T-helper 1 cell (primary cell): ENCODE data around the gene MROH7.
A peak's percentile ranks its signal among the peaks of the same experiment; 100 is the strongest.

Source experiments
- DNase-seq, 5 donors: peaks; one replicate each; pipeline ENCODE4 v3.0.0-alpha.2; 2012 to 2020

The MROH7 gene

DNA sequence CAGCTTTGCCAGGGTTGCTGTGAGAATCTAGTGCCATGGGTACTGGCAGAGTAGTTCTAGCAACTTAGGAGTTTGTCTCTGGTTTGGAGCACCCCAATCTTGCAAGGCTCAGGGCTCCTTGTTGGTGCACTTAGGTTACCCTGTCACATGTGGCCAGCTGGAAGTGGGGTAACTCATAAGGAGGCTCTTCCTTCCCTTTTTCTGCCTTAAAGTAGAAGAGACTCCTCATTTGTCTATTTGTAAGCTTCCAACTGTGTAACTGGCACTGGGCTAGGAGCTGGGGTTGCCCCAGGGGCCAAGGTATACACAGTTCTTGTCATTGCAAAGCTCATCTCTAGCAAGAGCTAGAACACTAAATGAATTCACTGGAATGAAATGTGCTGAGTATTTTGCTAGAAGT, 10.6 kb downstream of the MROH7 start:
- DNase-seq: no peak

DNA sequence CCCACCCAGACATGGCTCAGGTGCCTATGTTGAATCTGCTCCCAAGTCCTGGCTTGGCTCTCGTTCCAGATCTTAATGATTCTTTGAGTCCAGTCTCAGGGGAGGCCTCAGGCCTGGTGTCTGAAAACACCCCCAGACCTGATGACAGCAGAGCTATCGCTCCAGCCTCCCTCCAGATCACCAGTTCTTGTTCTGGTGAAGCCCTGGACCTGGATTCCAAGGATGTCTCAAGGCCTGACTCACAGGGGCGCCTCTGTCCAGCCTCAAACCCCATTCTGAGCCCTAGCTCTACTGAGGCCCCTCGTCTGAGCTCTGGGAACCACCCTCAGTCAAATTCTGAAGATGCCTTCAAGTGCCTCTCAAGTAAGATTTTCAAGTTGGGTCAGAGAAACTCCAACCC, 11.4 kb downstream of the MROH7 start:
- DNase-seq: no peak

DNA sequence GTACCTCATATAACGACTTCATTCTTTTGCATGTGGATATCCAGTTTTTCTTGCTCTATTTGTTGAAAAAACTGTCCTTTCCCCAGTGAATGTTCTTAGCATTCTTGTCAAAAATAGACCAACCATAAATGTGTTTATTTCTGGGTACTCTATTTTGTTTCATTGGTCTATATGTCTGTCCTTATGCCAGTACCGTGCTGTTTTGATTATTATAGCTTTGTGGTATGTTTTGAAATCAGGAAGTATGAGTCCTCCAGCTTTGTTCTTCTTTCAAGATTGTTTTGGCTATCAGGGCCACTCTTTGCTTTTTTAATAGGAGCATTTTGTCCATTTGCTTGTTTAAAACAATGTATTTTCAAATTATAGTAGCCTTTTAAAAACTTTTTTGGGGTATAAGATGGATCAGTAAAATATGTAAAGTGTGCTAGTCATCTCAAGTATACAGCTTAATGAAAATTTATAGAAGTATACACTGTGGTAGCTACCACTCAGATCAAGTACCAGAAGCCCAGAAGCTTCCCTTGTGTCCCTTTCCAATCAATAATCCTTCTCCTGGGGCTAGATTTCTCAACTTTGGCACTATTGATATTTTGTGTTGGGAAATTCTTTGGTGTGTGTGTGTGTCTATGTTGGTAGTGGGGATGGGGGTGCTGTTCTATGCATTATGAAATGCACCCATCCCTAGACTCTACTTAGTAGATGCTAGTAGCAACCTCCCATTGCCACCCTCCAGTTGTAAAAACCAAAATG, 16.8 kb downstream of the MROH7 start:
- no peak for DNase-seq

DNA sequence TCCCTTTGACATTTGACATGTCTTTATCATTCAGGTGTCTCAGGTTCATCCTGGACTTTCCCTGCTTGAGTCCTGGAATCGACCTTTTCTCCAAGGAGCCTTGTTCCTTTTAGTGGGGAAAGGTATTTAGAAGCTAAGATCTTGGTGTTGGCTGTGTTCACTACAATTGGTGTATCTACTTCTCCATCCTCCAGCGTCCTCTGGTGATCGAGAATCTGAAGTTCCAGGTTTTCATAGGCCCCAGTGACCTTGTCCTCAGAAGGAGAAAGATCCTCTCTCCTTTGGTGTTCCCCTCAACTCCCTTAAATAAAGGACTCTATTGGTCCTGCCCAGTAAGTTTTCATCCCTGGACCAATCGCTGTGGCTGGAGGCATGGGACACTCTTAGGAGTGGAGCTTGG, 22.1 kb downstream of the MROH7 start:
- no peak for DNase-seq

DNA sequence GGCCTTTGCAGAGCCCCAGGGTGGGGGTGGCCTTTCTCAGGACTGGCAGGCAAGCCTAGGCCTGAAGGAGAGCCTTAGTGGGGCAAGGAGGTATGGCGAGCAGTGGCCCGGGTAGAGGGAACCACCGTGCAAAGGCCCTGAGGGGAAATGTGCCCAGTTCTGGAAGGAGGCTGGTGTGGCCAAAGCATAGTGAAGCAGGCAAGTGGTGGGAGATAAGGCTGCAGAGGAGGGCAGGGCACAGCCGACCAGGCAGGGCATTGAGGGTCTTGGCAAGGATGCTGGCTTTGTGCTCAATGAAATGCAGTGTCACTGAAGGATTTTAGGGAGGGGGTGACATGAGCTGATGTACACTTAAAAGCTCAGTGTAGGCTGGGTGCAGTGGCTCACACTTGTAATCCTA, 22.8 kb downstream of the MROH7 start:
- DNase-seq: no peak

DNA sequence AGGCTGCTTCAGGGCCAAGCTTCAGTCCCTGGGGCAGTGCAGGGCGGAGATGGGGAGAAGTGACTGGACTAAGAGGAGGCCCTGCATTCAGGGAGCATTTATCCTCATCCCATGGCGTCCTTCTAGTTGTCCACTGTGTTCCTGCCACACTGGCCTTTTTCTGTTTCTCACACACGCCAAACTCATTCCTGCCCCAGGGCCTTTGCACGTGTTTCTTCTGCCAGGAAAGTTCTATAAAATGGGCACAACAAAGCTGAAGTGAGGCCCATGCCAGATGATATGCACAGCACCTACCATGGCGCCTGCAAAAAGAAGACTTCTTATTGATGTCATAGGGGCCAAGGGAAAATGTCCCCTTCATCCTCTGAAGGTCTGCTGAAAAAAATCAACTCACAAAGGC, 24.3 kb downstream of the MROH7 start:
- DNase-seq: no peak

DNA sequence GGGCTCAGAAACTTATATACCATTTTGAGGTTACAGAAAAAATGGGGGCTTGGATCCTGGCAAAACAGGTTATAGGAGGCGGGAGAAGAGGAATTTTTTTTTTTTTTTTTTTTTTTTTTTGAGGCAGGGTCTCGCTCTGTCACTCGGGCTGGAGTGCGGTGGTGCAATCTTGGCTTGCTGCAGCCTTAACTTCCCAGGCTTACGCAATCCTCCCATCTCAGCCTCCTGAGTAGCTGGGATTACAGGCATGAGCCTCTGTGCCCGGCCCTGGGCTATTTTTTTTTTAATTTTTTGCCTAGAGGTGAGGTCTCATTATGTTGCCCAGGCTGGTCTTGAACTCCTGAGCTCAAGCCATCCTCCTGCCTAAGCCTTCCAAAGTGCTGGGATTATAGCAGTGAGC, 24.7 kb downstream of the MROH7 start:
- DNase-seq: no peak

DNA sequence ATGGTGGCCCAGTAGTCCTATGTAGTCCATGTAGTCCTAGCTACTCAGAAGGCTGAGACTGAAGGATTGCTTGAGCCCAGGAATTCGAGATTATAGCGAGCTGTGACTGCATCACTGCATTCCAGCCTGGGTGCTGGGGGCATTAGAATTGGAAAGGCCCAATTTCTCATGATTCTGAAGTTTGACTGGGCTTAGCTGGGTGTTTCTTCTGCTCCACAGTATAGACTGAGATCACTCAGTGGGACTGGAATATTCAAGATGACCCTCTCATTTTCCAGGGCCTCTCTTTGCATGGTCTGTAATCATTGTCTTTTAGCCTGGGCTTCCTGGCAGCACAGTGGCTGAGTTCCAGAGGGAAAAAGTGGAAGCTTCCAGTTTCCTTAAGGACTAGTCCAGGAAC, 26.2 kb downstream of the MROH7 start:
- no peak for DNase-seq

DNA sequence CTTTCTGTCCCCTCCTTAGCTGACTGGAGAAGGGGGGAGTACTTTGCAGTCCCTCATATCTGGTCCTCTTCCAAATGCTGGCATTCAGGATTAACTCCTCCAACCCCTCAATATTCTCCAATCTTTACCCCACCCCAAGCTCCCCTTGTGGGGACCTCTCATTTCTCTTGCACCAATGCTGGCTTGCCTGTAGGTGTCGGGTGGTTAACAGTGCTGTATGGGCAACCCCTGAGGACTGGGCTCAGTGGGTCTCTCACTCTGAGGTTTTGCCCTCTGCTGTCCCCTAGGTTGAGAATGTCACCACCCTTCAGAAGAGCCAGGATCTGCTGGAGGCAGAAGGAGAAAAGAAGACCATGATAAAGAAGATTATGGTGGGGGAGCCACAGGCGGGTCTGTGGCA, 27.0 kb downstream of the MROH7 start:
- DNase-seq: no peak

DNA sequence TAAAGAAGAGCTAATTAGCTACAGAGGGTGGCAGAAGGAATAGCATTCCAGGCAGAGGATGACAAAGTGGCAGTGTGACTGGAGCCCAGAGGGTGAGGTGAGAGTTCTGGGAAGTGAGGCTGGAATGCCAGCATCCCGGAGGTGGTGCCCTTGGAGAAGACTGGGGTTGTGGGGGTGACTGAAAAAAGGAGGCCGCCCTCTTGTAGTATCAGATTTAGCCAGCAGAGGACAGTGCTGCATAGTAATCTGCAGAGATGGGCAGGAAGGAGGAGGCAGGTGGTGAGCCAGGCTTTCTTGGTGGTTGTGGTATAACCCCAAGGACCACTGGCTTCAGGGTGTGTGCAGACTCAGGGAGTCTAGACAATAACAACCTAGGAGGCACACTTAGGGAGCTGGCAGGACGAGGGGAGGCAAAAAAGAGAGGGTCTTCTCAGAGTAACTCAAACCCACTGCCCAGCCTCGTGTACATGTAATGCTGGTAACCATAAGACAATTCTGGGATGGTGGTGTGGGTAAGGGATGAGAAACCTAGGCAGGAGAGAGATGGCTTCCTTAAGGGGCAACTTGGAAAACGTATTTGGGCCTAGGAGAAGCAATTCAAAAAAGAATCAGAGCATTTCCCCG, 30.5 kb downstream of the MROH7 start:
- peak in 4 of 5 donors; percentile 28 to 70 (median 43) for DNase-seq

DNA sequence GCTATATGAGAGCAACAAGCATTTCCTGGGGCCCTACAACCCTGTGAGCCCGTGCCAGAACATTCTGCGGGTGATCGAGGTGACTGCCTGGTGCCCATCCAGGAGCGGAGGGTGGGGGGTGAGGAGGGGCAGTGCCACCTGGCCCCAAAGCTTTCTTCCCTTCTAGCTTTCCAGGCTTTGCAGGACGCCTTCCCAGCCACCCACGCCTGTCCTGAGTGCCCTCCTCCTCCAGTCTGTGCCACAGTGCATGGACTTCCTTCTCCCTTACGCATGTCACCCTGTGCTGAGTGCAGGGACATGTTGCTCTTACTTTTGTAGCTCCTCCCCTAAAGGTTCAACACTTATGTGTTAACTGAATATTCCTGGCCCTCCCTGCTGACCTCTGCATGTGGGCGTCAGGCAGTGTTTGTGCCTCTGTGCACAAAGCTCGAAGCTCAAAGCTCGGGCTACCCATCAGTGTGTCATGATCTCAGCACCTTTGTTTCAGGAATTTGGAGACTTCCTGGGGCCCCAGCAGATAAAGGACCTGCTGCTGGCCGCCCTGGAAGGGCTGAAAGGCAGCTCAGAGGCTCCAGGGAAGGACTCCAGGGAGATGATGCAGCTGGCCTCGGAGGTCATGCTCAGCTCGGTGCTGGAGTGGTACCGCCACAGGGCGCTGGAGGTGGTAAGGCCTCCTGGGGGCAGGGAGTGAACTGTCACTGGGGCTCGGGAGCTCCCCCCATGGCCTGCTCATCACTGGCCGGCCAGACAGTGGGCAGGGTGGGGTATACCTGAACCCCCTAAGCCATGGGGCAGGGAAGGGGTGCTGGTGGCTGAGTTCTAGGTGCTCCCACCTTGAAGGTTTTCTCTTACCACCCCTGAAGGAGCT, 37.4 kb downstream of the MROH7 start:
- no peak for DNase-seq

DNA sequence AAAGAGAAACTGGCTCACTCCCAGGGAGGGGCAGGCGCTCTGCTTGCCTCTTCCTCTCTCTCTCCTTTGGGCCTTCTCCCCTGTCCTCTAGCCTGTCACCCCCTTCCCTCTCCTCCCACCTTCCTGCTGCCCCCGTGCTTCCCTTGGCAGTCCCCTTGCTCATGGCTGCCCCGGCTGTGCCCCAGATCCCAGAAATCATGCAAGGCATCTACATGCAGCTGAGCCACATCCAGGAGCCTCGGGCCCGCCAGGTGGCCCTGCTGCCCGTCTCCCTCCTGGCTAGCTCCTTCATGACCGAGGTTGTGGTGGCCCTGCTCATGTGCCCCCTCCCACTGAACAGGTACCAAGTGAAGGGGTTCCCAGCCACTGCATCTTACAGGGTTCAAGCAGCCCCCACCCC, 38.1 kb downstream of the MROH7 start:
- DNase-seq: no peak

DNA sequence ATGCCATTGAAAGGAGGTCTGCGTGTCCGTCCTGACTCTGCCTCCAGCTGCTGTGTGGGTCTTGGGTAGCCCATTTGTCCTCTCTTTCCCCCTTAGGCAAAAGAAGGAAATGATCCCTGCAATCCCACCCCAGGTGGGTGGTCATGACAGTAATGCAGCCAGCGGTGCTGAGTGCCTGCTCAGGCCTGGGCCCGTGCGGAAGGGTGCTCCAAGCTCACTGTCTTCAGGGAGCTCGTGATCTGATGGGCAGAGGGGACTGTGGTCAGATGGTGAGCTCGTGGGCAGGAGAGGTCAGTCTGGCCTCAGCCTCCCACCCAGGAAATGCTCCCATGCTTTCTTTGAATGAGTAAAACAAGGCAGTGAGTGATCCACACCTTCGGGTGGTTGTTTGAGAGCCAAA, 38.8 kb downstream of the MROH7 start:
- DNase-seq: no peak

DNA sequence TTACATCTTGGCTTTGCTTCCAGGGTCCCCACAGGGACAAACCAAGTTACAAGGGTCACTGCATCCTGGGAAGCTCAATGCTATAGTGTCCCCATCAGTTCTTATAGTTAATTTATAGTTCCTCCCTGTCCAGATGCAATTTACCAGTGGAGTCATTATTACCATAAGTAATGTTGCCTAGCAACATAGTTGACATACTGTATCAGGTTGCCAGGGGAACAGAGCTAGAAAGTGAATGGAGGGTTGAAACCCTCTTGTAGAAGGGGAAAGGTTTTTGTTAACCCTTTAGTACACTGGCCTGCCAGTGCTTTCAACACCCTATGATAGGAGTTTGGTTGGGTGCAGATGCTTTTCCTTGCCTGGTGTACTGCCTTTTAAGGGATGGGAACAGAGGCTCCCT, 39.8 kb downstream of the MROH7 start:
- no peak for DNase-seq

DNA sequence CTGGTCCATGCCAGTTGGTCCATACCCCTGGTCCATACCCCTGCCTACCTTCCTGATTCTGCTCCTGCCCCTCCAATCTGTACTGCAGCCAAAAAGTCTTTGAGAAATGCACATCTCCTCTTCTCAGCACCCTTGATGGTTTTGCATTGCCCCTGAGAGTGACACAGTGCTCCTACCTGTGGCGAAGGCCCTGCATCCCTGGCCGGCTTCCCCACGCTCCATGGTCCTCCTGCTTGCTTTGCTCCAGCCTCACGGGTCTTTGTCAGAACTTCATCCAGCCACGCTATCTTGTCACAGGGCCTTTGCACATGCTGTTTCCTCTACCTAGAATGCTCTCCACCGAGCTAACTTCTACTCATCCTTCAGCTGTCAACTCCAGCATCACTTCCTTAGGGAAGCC, 41.9 kb downstream of the MROH7 start:
- DNase-seq: no peak

DNA sequence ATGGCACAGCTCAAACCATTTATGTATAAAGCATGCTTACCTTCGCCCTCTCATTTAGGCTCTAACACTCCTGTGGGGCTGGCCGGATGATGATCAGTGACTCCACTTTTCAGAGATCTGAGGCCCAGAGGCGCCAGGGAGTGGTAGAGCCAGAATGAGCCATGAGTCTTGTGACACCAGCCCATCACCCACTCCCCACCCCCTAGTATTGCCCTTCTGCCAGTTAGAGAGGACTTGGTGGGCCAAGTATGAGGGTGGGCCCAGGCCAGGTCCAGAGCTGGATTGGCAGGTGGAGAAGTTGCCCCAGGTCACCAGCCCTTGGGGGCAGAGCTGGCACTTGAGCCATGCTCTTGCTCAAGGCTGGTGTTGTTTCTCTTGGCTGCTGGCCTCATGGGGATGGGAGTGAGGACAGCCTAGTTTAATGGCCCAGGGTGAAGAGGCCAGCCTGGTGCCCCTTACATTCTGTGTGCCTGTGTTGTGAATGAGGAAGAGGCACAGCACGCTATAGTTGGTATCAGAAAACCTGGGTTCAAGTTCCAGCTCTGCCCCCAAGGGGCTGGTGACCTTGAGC, 43.8 kb downstream of the MROH7 start:
- no peak for DNase-seq

DNA sequence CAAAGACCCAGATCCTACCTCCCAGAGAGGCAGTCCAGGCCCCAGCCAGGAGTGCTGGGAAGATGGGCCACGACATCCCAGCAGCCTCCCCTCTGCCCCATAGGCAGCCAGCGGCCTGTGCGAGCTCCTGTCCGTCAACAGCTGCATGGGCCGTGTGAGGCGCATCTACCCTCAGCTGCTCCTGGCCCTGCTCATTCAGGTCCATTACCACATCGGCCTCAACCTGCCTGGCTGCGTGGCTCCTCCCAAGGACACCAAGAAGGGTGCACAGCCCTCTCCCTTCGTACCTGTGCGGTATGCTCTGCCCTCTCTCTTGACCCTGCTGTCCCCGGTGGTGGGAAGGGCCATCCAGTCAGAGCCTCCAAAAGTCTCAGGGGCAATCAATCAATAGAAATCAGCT, 44.6 kb downstream of the MROH7 start:
- no peak for DNase-seq

DNA sequence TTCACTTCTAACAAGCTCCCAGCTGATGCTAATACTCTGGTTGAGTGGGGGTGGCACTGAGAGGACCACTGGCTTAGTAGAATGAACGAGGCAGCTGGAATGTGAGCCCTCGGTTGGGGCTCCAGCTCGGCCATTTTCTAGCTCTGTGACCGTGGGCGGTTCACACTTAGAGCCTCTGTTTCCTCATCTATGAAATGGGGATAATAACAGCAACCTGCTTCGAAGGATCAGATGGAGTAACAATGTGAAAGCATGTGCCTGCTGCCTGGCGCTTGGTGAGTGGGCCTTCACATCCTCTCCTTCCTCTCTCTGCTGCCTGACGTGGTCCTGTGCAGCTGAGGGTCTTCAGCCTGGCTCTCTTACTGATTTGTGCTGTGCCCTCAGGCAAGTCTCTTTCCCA, 53.2 kb downstream of the MROH7 start:
- no peak for DNase-seq

DNA sequence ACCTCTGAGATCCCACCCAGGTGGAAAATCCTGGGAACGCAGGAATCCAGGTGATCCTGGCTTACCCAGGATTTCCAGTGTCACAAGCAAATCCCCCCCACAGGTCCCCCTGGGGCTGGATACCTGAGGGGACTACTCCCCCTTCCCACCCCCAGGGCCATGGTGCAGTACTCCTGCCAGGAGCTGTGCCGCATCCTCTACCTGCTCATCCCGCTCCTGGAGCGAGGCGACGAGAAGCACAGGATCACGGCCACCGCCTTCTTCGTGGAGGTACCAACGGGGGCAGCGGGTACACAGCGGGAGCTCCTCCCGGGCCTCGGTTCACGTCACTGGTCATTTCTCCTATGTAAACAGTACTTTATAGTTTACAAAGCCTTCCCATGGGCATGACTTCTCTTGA, 53.6 kb downstream of the MROH7 start:
- no peak for DNase-seq

DNA sequence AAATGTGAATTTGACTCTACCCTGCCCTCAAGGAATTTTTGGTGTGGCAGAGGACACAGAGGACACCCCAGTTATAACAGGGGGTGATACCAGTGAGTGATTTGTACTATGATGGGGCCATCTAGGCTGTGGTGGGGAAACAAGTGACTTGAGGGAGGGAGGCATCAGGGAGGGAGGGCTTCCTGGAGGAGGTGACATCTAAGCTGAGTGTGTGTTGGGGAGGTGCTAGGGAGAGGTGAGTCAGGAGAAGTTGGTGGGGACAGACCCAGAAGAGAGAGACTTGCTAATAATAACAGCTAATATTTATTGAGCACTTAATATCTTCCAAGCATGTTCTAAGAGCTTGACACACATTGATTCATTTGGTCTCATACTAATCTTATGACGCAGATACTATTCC, 54.2 kb downstream of the MROH7 start:
- no peak for DNase-seq

DNA sequence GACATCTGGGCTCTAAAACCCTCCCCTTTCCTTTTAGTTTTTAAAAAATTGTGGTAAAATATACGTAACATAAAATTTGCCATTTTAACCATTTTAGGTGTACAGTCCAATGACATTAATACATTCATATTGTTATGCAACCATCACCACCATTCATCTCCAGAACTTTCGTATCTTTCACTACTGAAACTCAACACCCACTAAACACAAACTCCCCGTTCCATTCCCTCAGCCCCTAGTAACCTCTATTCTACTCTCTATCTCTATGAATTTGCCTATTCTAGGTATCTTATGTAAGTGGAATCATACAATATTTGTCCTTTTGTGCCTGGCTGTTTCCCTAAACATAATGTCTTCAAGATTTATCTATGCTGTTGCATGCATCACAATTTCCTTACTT, 54.7 kb downstream of the MROH7 start:
- no peak for DNase-seq

DNA sequence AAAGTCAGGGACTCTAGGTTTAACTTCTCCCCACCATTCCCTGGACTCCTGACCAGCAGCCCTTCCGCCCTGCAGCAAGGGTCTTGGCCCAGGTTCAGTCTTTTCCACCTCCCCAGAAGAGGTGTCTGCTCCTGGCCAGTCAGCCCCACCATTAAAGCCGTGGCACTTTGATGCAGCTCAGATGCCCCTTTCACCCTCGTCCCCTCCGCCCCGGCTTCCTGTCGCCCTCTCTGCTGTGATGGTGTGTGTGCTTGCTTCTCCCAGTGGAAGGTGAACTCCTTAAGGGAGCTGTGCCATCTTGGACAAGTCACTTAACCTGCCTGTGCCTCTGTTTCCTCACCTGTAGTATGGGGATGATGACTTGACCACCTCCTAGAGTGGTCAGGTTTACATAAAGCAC, 56.3 kb downstream of the MROH7 start:
- no peak for DNase-seq

DNA sequence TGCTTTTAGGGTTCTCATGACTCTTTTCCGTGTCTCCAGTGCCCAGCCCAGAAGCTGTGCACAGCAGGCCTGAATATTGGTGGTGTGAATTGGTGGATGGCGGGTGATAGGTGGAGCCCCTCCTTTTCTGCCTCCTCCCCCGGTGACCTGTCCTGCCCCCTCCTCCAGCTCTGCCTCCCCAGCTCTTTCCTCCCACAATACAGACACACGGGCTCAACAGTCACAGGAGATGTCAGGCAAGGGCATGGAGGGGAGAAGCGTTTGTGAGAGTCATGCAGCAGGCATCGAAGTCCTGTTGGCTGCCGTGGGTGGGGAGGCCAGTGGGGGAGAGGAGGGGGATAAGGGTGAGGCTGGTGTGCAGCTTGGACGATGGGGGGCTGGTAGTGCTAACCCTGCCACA, 56.8 kb downstream of the MROH7 start:
- no peak for DNase-seq
